Ishikawa (cell line): ENCODE data around the gene CCDC86.

Source experiments
- CEBPB ChIP-seq: IDR thresholded peaks from 2 replicates; pipeline ENCODE4 v1.6.1; 2012
- FOXM1 ChIP-seq: IDR thresholded peaks from 2 replicates; pipeline ENCODE4 v1.6.1; 2012; ENCODE audit warnings: low read depth, borderline replicate concordance
- MAX ChIP-seq: IDR thresholded peaks from 2 replicates; pipeline ENCODE4 v1.6.1; 2012

GRCh38 chr11:60889869-60890311 lies 48.0 kb downstream of the CCDC86 start:
- TF ChIP-seq MAX (no peak), FOXM1 (no peak), CEBPB (no peak)
